B cell (primary cell): Measurements from ENCODE around the gene CPNE2. TPM values are rescaled to one million over a fixed set of nuclear protein-coding genes. Genes with fewer than 3 reads are reported as not detected.

Experiments
- ATAC-seq: fragments of 200-7000 bp; cut with Tn5 transposase; one replicate; pipeline ENCODE4 v1.10.0; 2021; ENCODE audit warnings: low read depth, mild to moderate bottlenecking, moderate number of reproducible peaks, moderate library complexity
- CTCF ChIA-PET: fragments of 350-600 bp; sonication (Branson Sonifier 250); formaldehyde crosslinking; loops from one replicate; lab custom pipeline; 2021; ENCODE audit warnings: antibody characterized with exemption, inconsistent platforms; lab: Charles Lee
- POLR2A ChIA-PET: fragments of 350-600 bp; sonication (Branson Sonifier 250); formaldehyde crosslinking; loops from one replicate; lab custom pipeline; 2021; ENCODE audit warnings: antibody characterized with exemption; lab: Charles Lee
- DNase-seq: peaks from one replicate; pipeline ENCODE4 v3.0.0; 2013
- H2AFZ ChIP-seq: 2 replicates; pipeline ENCODE4 v1.6.1; 2012; ENCODE audit warnings: mild to moderate bottlenecking, low read depth, low read length; ENCODE audit not compliant: insufficient read depth, poor library complexity, severe bottlenecking
- H3K27ac ChIP-seq, 2 donors: 1 replicate in 1 of 2; 2 replicates in 1 of 2; pipeline ENCODE4 v1.5.1; 2012 to 2013; ENCODE audit warnings: low read length in 2 of 2, mild to moderate bottlenecking in 2 of 2, moderate library complexity in 1 of 2
- H3K27me3 ChIP-seq, 4 experiments: fragments of 200-600 bp in 1 of 4; sonication (generic) in 1 of 4; replicated peaks in 1 of 4; 1 replicate in 2 of 4; 2 replicates in 2 of 4; pipeline versions ENCODE4 v1.6.1 to v1.7.0; 2013 to 2016; ENCODE audit warnings: low read length in 3 of 4, mild to moderate bottlenecking in 2 of 4, mixed read lengths in 1 of 4, moderate library complexity in 1 of 4; ENCODE audit not compliant: insufficient read depth in 4 of 4, control insufficient read depth in 3 of 4; ENCODE audit errors: control extremely low read depth in 1 of 4
- H3K36me3 ChIP-seq, 2 experiments: replicated peaks in 1 of 2; 1 replicate in 1 of 2; 2 replicates in 1 of 2; pipeline versions ENCODE4 v1.6.1 to v1.7.1; 2013; ENCODE audit warnings: low read length in 1 of 2; ENCODE audit not compliant: insufficient read depth in 2 of 2, control insufficient read depth in 1 of 2; ENCODE audit errors: control extremely low read depth in 1 of 2, extremely low read depth in 1 of 2
- H3K4me1 ChIP-seq, 2 donors: fragments of 200-600 bp in 1 of 2; sonication (generic) in 1 of 2; 1 replicate in 1 of 2; 2 replicates in 1 of 2; pipeline versions ENCODE4 v1.5.1 to v1.6.1; 2013 to 2017; ENCODE audit warnings: low read length in 2 of 2; ENCODE audit not compliant: control insufficient read depth in 2 of 2, insufficient read depth in 2 of 2
- H3K4me2 ChIP-seq: replicated peaks from 2 replicates; pipeline ENCODE3; 2012; ENCODE audit warnings: mild to moderate bottlenecking, low read depth, low read length; ENCODE audit not compliant: poor library complexity, severe bottlenecking
- H3K4me3 ChIP-seq, 5 experiments: fragments of 200-600 bp in 1 of 5; sonication (generic) in 1 of 5; 1 replicate in 3 of 5; 2 replicates in 2 of 5; pipeline versions ENCODE4 v1.5.1 to v1.7.0; 2011 to 2016; ENCODE audit warnings: low read length in 4 of 5, mild to moderate bottlenecking in 4 of 5, low read depth in 2 of 5, control low read depth in 1 of 5, moderate library complexity in 1 of 5; ENCODE audit not compliant: insufficient read depth in 1 of 5; ENCODE audit errors: control extremely low read depth in 1 of 5, extremely low read depth in 1 of 5
- H3K79me2 ChIP-seq: fragments of 200-600 bp; sonication (generic); one replicate; pipeline ENCODE4 v1.6.0; 2016; ENCODE audit warnings: low read length; ENCODE audit not compliant: control insufficient read depth, insufficient read depth
- H3K9ac ChIP-seq: fragments of 200-600 bp; sonication (generic); 2 replicates; pipeline ENCODE4 v1.6.1; 2017; ENCODE audit warnings: mild to moderate bottlenecking, low read length, moderate library complexity
- H3K9me3 ChIP-seq, 3 donors: one replicate each; pipeline versions ENCODE4 v1.6.1 to v1.7.1; 2013; ENCODE audit warnings: low read length in 2 of 3; ENCODE audit not compliant: control insufficient read depth in 2 of 3, insufficient read depth in 1 of 3; ENCODE audit errors: control extremely low read depth in 1 of 3
- H4K20me1 ChIP-seq: 2 replicates; pipeline ENCODE4 v1.6.0; 2012; ENCODE audit warnings: mild to moderate bottlenecking, low read length; ENCODE audit not compliant: insufficient read depth, control insufficient read depth, poor library complexity, severe bottlenecking
- H3K27ac Mint-ChIP-seq: one replicate; pipeline ENCODE4 v1.8.0; 2021; ENCODE audit warnings: mixed read lengths
- H3K27me3 Mint-ChIP-seq: one replicate; pipeline ENCODE4 v1.8.0; 2021; ENCODE audit warnings: mixed read lengths
- H3K4me1 Mint-ChIP-seq: one replicate; pipeline ENCODE4 v1.8.0; 2021; ENCODE audit warnings: mixed read lengths
- H3K4me3 Mint-ChIP-seq: one replicate; pipeline ENCODE4 v1.8.0; 2021; ENCODE audit warnings: mixed read lengths
- H3K9me3 Mint-ChIP-seq: one replicate; pipeline ENCODE4 v1.8.0; 2022; ENCODE audit warnings: mixed read lengths; ENCODE audit not compliant: insufficient read depth
- CTCF ChIP-seq: fragments of 200-600 bp; IDR thresholded peaks from one replicate; pipeline ENCODE4 v1.8.0; 2022; ENCODE audit warnings: antibody characterized with exemption, mild to moderate bottlenecking
- EZH2 ChIP-seq: IDR thresholded peaks from 2 replicates; pipeline ENCODE4 v1.6.1; 2012; ENCODE audit warnings: borderline replicate concordance, low read depth, mild to moderate bottlenecking, moderate library complexity, low read length; ENCODE audit not compliant: insufficient read depth, poor library complexity, severe bottlenecking
- WGBS: methylation state at CpG from one replicate; pipeline ENCODE4 v1.1.5; 2013; ENCODE audit warnings: missing lambda C conversion rate; ENCODE audit not compliant: insufficient coverage; 5-methylcytosine and 5-hydroxymethylcytosine counted together
- intact Hi-C: fragments of 100-400 bp; cut with micrococcal nuclease; formaldehyde crosslinking; loops from one replicate; pipeline ENCODE4 v1.10.0; 2022
- polyA plus RNA-seq: library from polyadenylated mRNA; depleted of rRNA; stranded (reverse); fragments of >200 nt; gene quantifications from 2 replicates; pipeline ENCODE4 v1.2.3, GENCODE V29; 2012
- total RNA-seq, 2 donors: library from RNA; stranded (reverse); fragments of 120-200 nt in 1 of 2; gene quantifications; 1 replicate in 1 of 2; 2 replicates in 1 of 2; pipeline versions ENCODE4 v1.2.3 to v1.2.4, GENCODE V29; 2013 to 2022

Gene CPNE2
- total and polyA plus RNA-seq, 2 donors (not counting 1 experiment from before 2014, with no cell fraction given): 1.5 to 2.9 TPM

- no peaks in the 10 kb centered on the region for H4K20me1 ChIP-seq
- peaks cover 24% of the 10 kb centered on the region for H3K27me3 Mint-ChIP-seq
- H3K9me3 ChIP-seq: no peaks in the 10 kb centered on the region
- peaks cover 13 to 14% of the 10 kb centered on the region in 2 donors for H3K4me1 ChIP-seq
- peak overlapping the region; percentile 91 for H3K4me2 ChIP-seq
- H3K4me1 Mint-ChIP-seq: peaks cover 11% of the 10 kb centered on the region
- DNase-seq (peak; percentile 23), ATAC-seq (no peak)
- TF ChIP-seq CTCF (no peak), EZH2 (no peak)
- H3K9ac ChIP-seq: peak overlapping the region; percentile 65
- no peaks in the 10 kb centered on the region for H3K79me2 ChIP-seq
- no peaks in the 10 kb centered on the region for H3K9me3 Mint-ChIP-seq
- intact Hi-C loops: loop anchor here (5.0 kb wide), 1 partner anchor 96 kb away; the partner anchor contains the start of genes PSME3IP1 and RSPRY1
- H3K27ac ChIP-seq: no peak overlapping the region
- POLR2A ChIA-PET: no interaction called here
- H3K36me3 ChIP-seq: no peaks in the 10 kb centered on the region
- H3K4me3 ChIP-seq: peak overlapping the region in 1 of 5 experiments; percentile 66
- H3K4me3 Mint-ChIP-seq: peak overlapping the region; percentile 59
- peaks cover 0 to 36% (median 10%) of the 10 kb centered on the region in 4 experiments for H3K27me3 ChIP-seq
- WGBS: 38% methylated on average over 23 of the region's 24 CpGs
- H2AFZ ChIP-seq: peak overlapping the region; percentile 72
- CTCF ChIA-PET: interaction anchor here (1.0 to 5.5 kb wide), 3 partner anchors 8 to 76 kb away, joined by 3 to 36 read pairs (median 7); no protein-coding TSS in a partner anchor
- H3K27ac Mint-ChIP-seq: no peak overlapping the region
Measured at GRCh38 chr16:57091200-57091974, 996 bp upstream of the CPNE2 start.
